ENCODE data around the gene MAST3.

MAST3 gene

GRCh38 chr19:18193388-18194180 is 96.0 kb downstream of the MAST3 start:
- DNase-seq, result no peak

- no peak for DNase-seq
Observed at GRCh38 chr19:18194181-18194530, 96.6 kb downstream of the MAST3 start.

- DNase-seq, result peak; percentile 29 to 40
Observed at GRCh38 chr19:18194554-18195238, 97.1 kb downstream of the MAST3 start.

GRCh38 chr19:18196511-18196845 is 98.9 kb downstream of the MAST3 start:
- no peak for DNase-seq

- no peak for DNase-seq
Observed at GRCh38 chr19:18197306-18197705, 99.7 kb downstream of the MAST3 start.

GRCh38 chr19:18197941-18198340 is 100.4 kb downstream of the MAST3 start:
- DNase-seq, result no peak

- no peak for DNase-seq
Observed at GRCh38 chr19:18198374-18198773, 100.8 kb downstream of the MAST3 start.
